Activated CD8-positive, alpha-beta T cell treated with anti-CD3 and anti-CD28 coated beads for 36 hours (primary cell): ENCODE data around the gene CDH22. TPM values are rescaled to one million over a fixed set of nuclear protein-coding genes. Genes with fewer than 3 reads are reported as not detected.

Experiments
- ATAC-seq: fragments of 200-7000 bp; cut with Tn5 transposase; one replicate; pipeline ENCODE4 v1.10.0; 2021; ENCODE audit warnings: mild to moderate bottlenecking, moderate library complexity
- CTCF ChIA-PET: fragments of 350-600 bp; sonication (Branson Sonifier 250); formaldehyde crosslinking; loops from one replicate; lab custom pipeline; 2021; ENCODE audit warnings: antibody characterized with exemption; lab: Charles Lee
- POLR2A ChIA-PET: fragments of 350-600 bp; sonication (Branson Sonifier 250); formaldehyde crosslinking; loops from one replicate; lab custom pipeline; 2021; ENCODE audit warnings: antibody characterized with exemption; lab: Charles Lee
- DNase-seq: peaks from one replicate; pipeline ENCODE4 v3.0.0-alpha.2; 2020
- H3K27ac Mint-ChIP-seq: one replicate; pipeline ENCODE4 v1.8.0; 2021; ENCODE audit warnings: mild to moderate bottlenecking, mixed read lengths
- H3K27me3 Mint-ChIP-seq: one replicate; pipeline ENCODE4 v1.8.0; 2021; ENCODE audit warnings: mixed read lengths
- H3K36me3 Mint-ChIP-seq: one replicate; pipeline ENCODE4 v1.8.0; 2021; ENCODE audit warnings: low read depth, mixed read lengths
- H3K4me1 Mint-ChIP-seq: one replicate; pipeline ENCODE4 v1.8.0; 2021; ENCODE audit warnings: low read depth, mixed read lengths
- H3K4me3 Mint-ChIP-seq: one replicate; pipeline ENCODE4 v1.8.0; 2021; ENCODE audit warnings: mild to moderate bottlenecking, moderate library complexity, mixed read lengths
- H3K9me3 Mint-ChIP-seq: one replicate; pipeline ENCODE4 v1.8.0; 2021; ENCODE audit warnings: mixed read lengths
- intact Hi-C: fragments of 100-400 bp; cut with micrococcal nuclease; formaldehyde crosslinking; loops from one replicate; pipeline ENCODE4 v1.10.0; 2022
- total RNA-seq, 2 experiments: library from RNA; stranded (reverse); gene quantifications; one replicate each; pipeline ENCODE4 v1.2.3, GENCODE V29; 2021
- TF ChIP-seq, protein P1 (sequence below): fragments of 200-600 bp; IDR thresholded peaks from one replicate; pipeline ENCODE4 v1.8.0; 2022; ENCODE audit warnings: antibody characterized with exemption, mild to moderate bottlenecking

The CDH22 gene
- total RNA-seq, 2 experiments from 2014 or later, result not detected

DNA sequence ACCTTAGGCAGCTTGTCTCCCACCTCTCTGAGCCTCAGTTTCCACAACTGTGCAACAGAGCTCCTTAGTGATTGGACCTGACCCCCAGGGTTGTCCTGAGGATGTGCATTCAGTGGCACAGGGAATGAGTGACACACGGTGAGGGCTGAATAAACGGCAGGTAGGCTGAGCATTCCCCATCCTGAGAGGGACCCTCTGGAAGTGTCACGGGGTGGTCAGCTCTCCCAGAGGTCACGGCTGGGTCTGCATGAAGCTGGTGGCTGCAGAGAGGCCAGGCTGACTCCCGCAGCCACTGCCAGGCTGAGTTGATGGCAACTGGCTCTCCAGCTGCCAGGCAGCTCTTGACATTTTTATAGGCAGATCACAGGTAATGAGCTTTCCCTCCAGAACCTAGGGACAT is 147.6 kb downstream of the CDH22 start:
- Mint-ChIP-seq H3K9me3 (no peaks in the 10 kb centered on the region), H3K36me3 (no peaks in the 10 kb centered on the region), H3K4me3 (no peak overlapping the region), H3K4me1 (no peaks in the 10 kb centered on the region), H3K27me3 (peaks cover 16% of the 10 kb centered on the region), H3K27ac (no peak overlapping the region)
- ChIA-PET CTCF (interaction anchor here (1.3 kb wide), 1 partner anchor 146 kb away, joined by 4 read pairs; no protein-coding TSS in a partner anchor), POLR2A (no interaction called here)
- TF ChIP-seq, protein P1, sequence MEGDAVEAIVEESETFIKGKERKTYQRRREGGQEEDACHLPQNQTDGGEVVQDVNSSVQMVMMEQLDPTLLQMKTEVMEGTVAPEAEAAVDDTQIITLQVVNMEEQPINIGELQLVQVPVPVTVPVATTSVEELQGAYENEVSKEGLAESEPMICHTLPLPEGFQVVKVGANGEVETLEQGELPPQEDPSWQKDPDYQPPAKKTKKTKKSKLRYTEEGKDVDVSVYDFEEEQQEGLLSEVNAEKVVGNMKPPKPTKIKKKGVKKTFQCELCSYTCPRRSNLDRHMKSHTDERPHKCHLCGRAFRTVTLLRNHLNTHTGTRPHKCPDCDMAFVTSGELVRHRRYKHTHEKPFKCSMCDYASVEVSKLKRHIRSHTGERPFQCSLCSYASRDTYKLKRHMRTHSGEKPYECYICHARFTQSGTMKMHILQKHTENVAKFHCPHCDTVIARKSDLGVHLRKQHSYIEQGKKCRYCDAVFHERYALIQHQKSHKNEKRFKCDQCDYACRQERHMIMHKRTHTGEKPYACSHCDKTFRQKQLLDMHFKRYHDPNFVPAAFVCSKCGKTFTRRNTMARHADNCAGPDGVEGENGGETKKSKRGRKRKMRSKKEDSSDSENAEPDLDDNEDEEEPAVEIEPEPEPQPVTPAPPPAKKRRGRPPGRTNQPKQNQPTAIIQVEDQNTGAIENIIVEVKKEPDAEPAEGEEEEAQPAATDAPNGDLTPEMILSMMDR, result no peak
- DNase-seq, result no peak
- no peak for ATAC-seq
- intact Hi-C loops, result no loop called here

DNA sequence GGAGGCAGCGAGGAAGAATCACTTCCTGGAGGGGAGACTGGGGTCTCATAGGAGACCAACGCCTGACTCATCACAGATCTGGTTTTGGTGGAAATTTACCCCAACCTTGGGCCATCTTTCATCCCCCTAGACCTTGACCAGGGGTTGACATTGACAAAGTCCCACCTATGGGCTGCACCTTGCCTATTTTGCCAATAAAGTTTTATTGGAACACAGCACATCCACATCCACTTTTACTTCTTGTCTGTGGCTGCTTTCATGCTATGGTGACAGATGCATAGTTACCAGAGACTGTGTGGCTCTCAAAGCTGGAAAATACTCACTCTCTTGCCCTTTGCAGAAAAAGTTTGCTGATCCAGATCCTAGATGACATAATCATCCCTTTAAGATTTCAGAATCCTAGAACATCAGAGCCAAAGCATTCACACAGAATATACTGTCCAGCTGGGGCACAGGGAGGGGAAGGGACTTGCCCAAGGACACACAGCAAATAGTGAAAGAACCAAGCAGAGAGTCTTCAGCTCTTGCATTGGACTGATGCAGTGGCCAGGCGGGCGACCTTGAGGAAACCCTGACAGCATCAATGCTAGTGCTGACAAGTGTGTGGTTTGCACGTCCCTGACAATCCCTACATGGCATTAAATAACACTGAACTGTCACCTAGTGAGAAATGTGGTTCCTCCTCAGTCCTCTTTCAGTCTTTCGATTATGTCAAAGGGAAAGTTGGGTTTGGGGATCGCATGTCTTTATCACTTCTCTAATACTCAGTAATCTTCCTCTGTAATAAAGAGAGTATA is 149.0 kb downstream of the CDH22 start:
- intact Hi-C loops, result no loop called here
- Mint-ChIP-seq H3K4me1 (no peaks in the 10 kb centered on the region), H3K27ac (no peak overlapping the region), H3K36me3 (no peaks in the 10 kb centered on the region), H3K9me3 (no peaks in the 10 kb centered on the region), H3K27me3 (peaks cover 12% of the 10 kb centered on the region), H3K4me3 (no peak overlapping the region)
- DNase-seq (no peak), ATAC-seq (no peak)
- ChIA-PET POLR2A (no interaction called here), CTCF (interaction anchor here (0.6 to 1.3 kb wide), 2 partner anchors 15 to 145 kb away, joined by 3 to 4 read pairs; no protein-coding TSS in a partner anchor)
- TF ChIP-seq, protein P1, result no peak

DNA sequence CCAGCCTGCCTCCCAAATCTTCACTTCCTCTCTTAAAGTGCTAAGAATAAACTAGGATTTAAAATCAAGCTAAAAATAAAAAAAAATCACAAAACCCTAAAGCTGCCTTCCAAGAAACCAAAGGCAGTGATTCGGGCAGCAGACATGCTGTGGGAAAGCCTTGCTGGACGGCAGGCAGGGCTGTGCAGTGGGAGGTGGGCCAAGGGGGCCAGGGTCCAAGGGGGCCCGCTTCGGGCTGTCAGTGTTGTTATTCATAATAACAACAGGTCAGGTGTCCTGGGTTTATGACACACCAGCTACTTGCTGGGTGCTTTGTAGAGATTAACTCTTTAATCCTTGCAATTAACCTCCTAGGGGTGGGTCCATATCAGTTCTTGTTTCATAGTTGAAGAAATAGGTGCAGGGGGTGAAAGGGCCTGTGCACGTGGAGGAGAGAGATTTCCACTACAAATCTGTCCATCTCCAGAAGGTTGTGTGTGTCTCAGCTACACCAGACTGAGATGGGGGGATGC is 149.8 kb downstream of the CDH22 start:
- CTCF ChIA-PET, result no interaction called here
- Mint-ChIP-seq H3K27me3 (peaks cover 10% of the 10 kb centered on the region), H3K4me1 (no peaks in the 10 kb centered on the region), H3K9me3 (no peaks in the 10 kb centered on the region), H3K27ac (no peak overlapping the region), H3K36me3 (no peaks in the 10 kb centered on the region), H3K4me3 (no peak overlapping the region)
- intact Hi-C loops, result no loop called here
- DNase-seq, result no peak
- TF ChIP-seq, protein P1, result no peak
- POLR2A ChIA-PET, result no interaction called here
- no peak for ATAC-seq

DNA sequence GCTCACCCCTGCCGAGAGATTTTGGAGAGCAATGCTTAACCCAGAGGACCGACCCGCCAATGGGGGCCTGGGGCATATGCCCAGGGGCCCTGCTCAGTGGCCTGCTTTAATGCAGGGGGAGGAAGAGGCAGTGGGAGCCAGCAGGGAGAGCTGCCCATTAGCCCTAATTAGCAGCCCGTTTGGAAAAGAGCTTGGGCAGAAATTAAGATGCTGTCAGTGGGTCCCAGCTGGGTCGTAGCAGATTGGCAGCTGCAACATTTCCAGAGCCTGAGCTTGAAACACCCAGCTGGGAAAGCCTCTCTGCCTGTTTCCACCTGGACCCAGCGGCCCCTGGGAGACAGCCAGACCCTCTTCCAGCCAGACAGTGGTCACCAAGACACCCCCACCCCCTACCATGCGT is 150.7 kb downstream of the CDH22 start:
- CTCF ChIA-PET, result interaction anchor here (0.8 to 1.4 kb wide), 3 partner anchors 9 to 143 kb away, joined by 3 to 5 read pairs (median 4); no protein-coding TSS in a partner anchor
- intact Hi-C loops, result no loop called here
- DNase-seq, result no peak
- H3K4me3 Mint-ChIP-seq, result no peak overlapping the region
- H3K27me3 Mint-ChIP-seq, result peaks cover 10% of the 10 kb centered on the region
- POLR2A ChIA-PET, result no interaction called here
- no peaks in the 10 kb centered on the region for H3K9me3 Mint-ChIP-seq
- H3K27ac Mint-ChIP-seq, result no peak overlapping the region
- H3K36me3 Mint-ChIP-seq, result no peaks in the 10 kb centered on the region
- no peak for ATAC-seq
- TF ChIP-seq, protein P1, result no peak
- H3K4me1 Mint-ChIP-seq, result no peaks in the 10 kb centered on the region

DNA sequence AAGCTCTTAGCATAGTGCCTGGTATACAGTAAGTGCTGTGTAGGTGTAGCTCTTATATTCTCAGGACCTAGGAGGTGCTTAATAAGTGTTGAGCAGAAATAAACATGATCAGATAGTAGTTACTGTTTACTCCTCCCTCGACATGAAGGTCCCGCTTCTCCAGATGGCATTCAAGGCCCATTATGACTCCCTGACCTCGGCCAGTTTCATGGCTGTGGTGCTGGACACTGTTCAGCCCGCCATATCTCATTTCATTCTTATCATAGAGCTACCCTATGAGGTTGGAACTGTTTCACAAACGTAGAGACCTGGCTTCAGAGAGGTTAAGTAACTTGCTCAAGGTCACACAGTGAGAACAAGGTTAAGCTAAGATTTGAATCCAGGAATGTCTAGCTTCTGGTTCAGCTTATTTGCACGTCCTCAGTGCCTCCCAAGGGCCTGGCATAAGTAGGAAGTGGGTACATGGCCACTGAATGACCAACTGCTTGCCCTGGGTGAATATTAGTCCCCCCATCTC is 151.2 kb downstream of the CDH22 start:
- POLR2A ChIA-PET, result no interaction called here
- H3K27me3 Mint-ChIP-seq, result peaks cover 8% of the 10 kb centered on the region
- no peak overlapping the region for H3K27ac Mint-ChIP-seq
- intact Hi-C loops, result no loop called here
- TF ChIP-seq, protein P1, result no peak
- no peak for DNase-seq
- H3K9me3 Mint-ChIP-seq, result no peaks in the 10 kb centered on the region
- H3K4me3 Mint-ChIP-seq, result no peak overlapping the region
- CTCF ChIA-PET, result interaction anchor here (0.8 to 1.4 kb wide), 3 partner anchors 9 to 142 kb away, joined by 3 to 5 read pairs (median 4); no protein-coding TSS in a partner anchor
- H3K36me3 Mint-ChIP-seq, result no peaks in the 10 kb centered on the region
- no peak for ATAC-seq
- H3K4me1 Mint-ChIP-seq, result no peaks in the 10 kb centered on the region
